NCI-H2107 (cell line): ENCODE data around the gene CENPP.

Source experiments
- DNase-seq: peaks from one replicate; lab custom pipeline; 2025; lab: John Stamatoyannopoulos, UW

Gene CENPP

GRCh38 chr9:92480986-92481633 is 155.4 kb downstream of the CENPP start:
- DNase-seq = no peak

- DNase-seq = no peak
These were observed 156.6 kb downstream of the CENPP start, which contains the start of gene ASPN for GRCh38 chr9:92482329-92482728. TSS of gene ASPN (minus strand) at chr9:92482506.

- no peak for DNase-seq
These were observed 157.1 kb downstream of the CENPP start for GRCh38 chr9:92482805-92483204.

- DNase-seq = no peak
These were observed 158.1 kb downstream of the CENPP start for GRCh38 chr9:92483627-92484545.

- DNase-seq = no peak
These were observed 158.8 kb downstream of the CENPP start for GRCh38 chr9:92484563-92484962.

- DNase-seq = no peak
These were observed 160.6 kb downstream of the CENPP start for GRCh38 chr9:92486371-92486770.

GRCh38 chr9:92488681-92489550 is 163.2 kb downstream of the CENPP start:
- no peak for DNase-seq

- no peak for DNase-seq
These were observed 167.1 kb downstream of the CENPP start for GRCh38 chr9:92492781-92493401.

- no peak for DNase-seq
These were observed 168.1 kb downstream of the CENPP start for GRCh38 chr9:92493749-92494387.

- no peak for DNase-seq
These were observed 169.1 kb downstream of the CENPP start for GRCh38 chr9:92494856-92495255.

- no peak for DNase-seq
These were observed 170.8 kb downstream of the CENPP start for GRCh38 chr9:92496396-92497176.

GRCh38 chr9:92499701-92500100 is 173.9 kb downstream of the CENPP start:
- DNase-seq = no peak

GRCh38 chr9:92500725-92501124 is 175.0 kb downstream of the CENPP start:
- DNase-seq = no peak

GRCh38 chr9:92501671-92502393 is 176.1 kb downstream of the CENPP start:
- no peak for DNase-seq

GRCh38 chr9:92503156-92503555 is 177.4 kb downstream of the CENPP start:
- no peak for DNase-seq

- DNase-seq = no peak
These were observed 179.1 kb downstream of the CENPP start for GRCh38 chr9:92504881-92505280.

- DNase-seq = no peak
These were observed 180.6 kb downstream of the CENPP start for GRCh38 chr9:92506184-92506857.

- DNase-seq = no peak
These were observed 181.3 kb downstream of the CENPP start for GRCh38 chr9:92507005-92507404.

- no peak for DNase-seq
These were observed 181.7 kb downstream of the CENPP start for GRCh38 chr9:92507496-92507895.
